ENCODE measurements around the gene DSC1. TPM values are rescaled to one million over a fixed set of nuclear protein-coding genes. Genes with fewer than 3 reads are reported as not detected.

Gene DSC1
- polyA plus RNA-seq, 1 of the 3 experiments (the other 2 are of a cell fraction), result not detected

DNA sequence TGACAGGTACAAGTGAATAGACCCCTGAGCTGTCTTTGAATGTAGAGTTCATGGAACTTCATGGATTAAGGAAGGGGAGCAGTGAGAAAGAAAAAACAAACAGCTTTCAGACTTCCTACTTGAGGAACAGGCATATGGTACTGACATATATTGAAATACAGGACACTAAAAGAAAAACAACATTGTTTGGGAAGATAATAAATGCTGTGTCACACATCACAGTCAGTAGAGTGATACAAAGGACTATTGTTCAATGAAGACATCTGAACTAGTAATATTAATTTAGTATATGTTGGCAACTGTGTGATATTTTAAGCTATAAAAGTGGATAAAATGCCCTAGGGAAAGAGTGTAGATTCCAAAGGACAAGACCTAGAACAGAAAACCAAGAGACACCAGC is 63.8 kb downstream of the DSC1 start:
- Histone ChIP-seq H2AFZ (ENCODE audit: low read depth) (no peak overlapping the region), H3K4me2 (no peak overlapping the region), H3K9me3 (no peaks in the 10 kb centered on the region), H3K9ac (no peak overlapping the region), H4K20me1 (ENCODE audit: insufficient read depth) (no peaks in the 10 kb centered on the region), H3K79me2 (ENCODE audit: insufficient read depth) (no peaks in the 10 kb centered on the region), H3K9me2 (no peaks in the 10 kb centered on the region), H3K4me3 (ENCODE audit: low read depth in 2 of 2, low read length in 1 of 2) (no peak overlapping the region), H3K27me3 (ENCODE audit: insufficient read depth) (peaks cover 21% of the 10 kb centered on the region; the same call in 1 of the 2 replicates), H3F3A (replicated peaks; ENCODE audit: insufficient read depth) (no peaks in the 10 kb centered on the region), H3K27ac (ENCODE audit: low read depth in 2 of 2, low read length in 1 of 2) (no peak overlapping the region), H3K4me1 (ENCODE audit: control insufficient read depth in 1 of 2, insufficient read depth in 2 of 2, low read depth in 1 of 2, low read length in 1 of 2) (no peaks in the 10 kb centered on the region), H3K36me3 (replicated peaks in 1 of 2; ENCODE audit: control insufficient read depth in 1 of 2, insufficient read depth in 2 of 2, low read length in 1 of 2) (no peaks in the 10 kb centered on the region)
- CTCF ChIA-PET, result no interaction called here
- no peak for TF ChIP-seq REST (IDR thresholded peaks at IDR 0.05; ENCODE audit: low read depth, low read length)
- TF ChIP-seq GATA2 (CRISPR knock-in tag; IDR thresholded peaks at IDR 0.05), result no peak
- TF ChIP-seq JUND (IDR thresholded peaks at IDR 0.05), result no peak
- TF ChIP-seq ZBTB33 (IDR thresholded peaks at IDR 0.05; ENCODE audit: borderline replicate concordance, low read depth), result no peak
- no peak for TF ChIP-seq POLR2AphosphoS5 (IDR thresholded peaks at IDR 0.05; ENCODE audit: low read depth, low read length)
- no peak for TF ChIP-seq YY1 (IDR thresholded peaks at IDR 0.05; ENCODE audit: low read depth)
- no peak for TF ChIP-seq TAF1 (IDR thresholded peaks at IDR 0.05; ENCODE audit: borderline replicate concordance, low read depth, low read length)
- no peak for TF ChIP-seq TCF12 (IDR thresholded peaks at IDR 0.05)
- no peak for TF ChIP-seq RFX5 (IDR thresholded peaks at IDR 0.05; ENCODE audit: low read length)
- no peak for TF ChIP-seq CHD2 (IDR thresholded peaks at IDR 0.05; ENCODE audit: low read length, partially characterized antibody)
- no peak for TF ChIP-seq NRF1 (IDR thresholded peaks at IDR 0.05; ENCODE audit: low read depth, low read length)
- no peak for TF ChIP-seq TEAD4 (IDR thresholded peaks at IDR 0.05; ENCODE audit: borderline replicate concordance, insufficient read depth)
- TF ChIP-seq, protein P1, sequence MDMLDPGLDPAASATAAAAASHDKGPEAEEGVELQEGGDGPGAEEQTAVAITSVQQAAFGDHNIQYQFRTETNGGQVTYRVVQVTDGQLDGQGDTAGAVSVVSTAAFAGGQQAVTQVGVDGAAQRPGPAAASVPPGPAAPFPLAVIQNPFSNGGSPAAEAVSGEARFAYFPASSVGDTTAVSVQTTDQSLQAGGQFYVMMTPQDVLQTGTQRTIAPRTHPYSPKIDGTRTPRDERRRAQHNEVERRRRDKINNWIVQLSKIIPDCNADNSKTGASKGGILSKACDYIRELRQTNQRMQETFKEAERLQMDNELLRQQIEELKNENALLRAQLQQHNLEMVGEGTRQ (IDR thresholded peaks at IDR 0.05; ENCODE audit: borderline replicate concordance, low read depth, low read length), result no peak
- TF ChIP-seq MEF2A (IDR thresholded peaks at IDR 0.05; ENCODE audit: borderline replicate concordance, low read depth), result no peak
- no peak for TF ChIP-seq SMC3 (IDR thresholded peaks at IDR 0.05; ENCODE audit: low read depth, low read length)
- TF ChIP-seq, protein P2, sequence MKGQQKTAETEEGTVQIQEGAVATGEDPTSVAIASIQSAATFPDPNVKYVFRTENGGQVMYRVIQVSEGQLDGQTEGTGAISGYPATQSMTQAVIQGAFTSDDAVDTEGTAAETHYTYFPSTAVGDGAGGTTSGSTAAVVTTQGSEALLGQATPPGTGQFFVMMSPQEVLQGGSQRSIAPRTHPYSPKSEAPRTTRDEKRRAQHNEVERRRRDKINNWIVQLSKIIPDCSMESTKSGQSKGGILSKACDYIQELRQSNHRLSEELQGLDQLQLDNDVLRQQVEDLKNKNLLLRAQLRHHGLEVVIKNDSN (IDR thresholded peaks at IDR 0.05; ENCODE audit: borderline replicate concordance, low read depth), result no peak
- no peak for TF ChIP-seq RXRA (IDR thresholded peaks at IDR 0.05; ENCODE audit: borderline replicate concordance, low read depth)
- POLR2A ChIA-PET, result no interaction called here
- DNase-seq, result no peak
